ENCODE data around the gene ZNF853. TPM values are rescaled to one million over a fixed set of nuclear protein-coding genes. Genes with fewer than 3 reads are reported as not detected.

ZNF853 gene
- total RNA-seq (2021; ENCODE audit: unreplicated experiment) = 1.4 TPM
- polyA plus RNA-seq (2012; ENCODE audit: insufficient read length) = 2.5 TPM
- percentile 24 among the genes with signal in this experiment for Bru-seq, nascent RNA
- BruChase-seq, experiment 1, labeled RNA remaining after a 2-hour chase = percentile 23 among the genes with signal in this experiment
- percentile 35 among the genes with signal in this experiment for BruChase-seq, experiment 2, labeled RNA remaining after a 6-hour chase
- long read RNA-seq, partial matches to known transcripts = 0 of 9 reads
- long read RNA-seq, other reads (novel, unspliced or antisense) = 5 of 9 reads

DNA sequence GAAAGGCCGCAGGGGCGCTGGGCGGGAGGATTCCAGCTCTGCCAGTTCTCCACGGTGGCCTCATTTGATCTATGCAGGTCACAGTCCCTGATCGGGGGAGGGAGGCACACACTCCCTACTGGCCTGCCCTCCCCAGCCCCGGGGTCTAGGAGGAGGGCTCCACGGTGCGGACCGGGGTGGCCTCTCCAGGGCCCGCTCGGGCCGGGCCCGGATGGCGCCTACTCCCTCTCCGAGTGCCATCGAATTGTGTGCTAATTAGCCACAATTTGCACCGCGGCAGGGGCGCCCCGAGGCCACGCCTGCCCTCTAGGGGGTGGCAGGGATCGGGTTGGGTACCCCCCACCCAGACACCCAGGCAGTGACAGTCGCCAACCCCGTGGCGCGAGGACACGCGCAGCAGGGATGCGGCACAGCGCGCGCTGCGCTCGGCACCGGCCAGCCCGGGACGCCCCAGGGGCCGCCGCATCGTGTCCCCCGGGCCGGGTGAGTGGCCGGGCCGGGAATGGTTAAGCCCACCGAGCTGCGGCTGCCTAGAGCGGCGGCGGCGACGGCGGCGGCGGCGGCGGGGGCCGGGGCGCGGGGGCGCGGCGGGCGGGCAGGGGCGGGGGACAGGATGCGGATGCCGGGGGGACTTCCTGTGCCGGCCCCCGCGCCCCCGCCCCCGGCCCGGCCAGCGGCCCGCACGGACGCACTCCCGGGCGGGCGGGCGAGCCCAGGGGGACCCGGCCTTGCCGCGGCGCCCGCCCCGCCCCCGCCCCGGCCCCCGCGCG, at the start of gene ZNF853:
Gene ZNF853 (plus strand): TSS at position 658 of the 770 bp plus-strand sequence. CDS start 565 bp downstream, outside the sequence.
- no TSS peak for BruUV-seq (replicated peaks)
- in situ Hi-C loops (cut with HindIII; ENCODE audit: low pct_unique_long_range_greater_than_20kb, low sequenced_read_pairs) (no loop called here), intact Hi-C loops (cut with micrococcal nuclease; ENCODE audit: unreplicated experiment) (no loop called here)
- ChIA-PET CTCF (interaction anchor here (0.6 kb wide), 1 partner anchor 56 kb away, joined by 6 read pairs; no protein-coding TSS in a partner anchor), POLR2A (no interaction called here)
- ATAC-seq (peak; percentile 42; the same call in 1 of the 2 replicates), DNase-seq (ENCODE audit: low read depth, low spot score) (no peak)
- H3K9me3 ChIP-seq (ENCODE audit: control insufficient read depth, insufficient read depth, low read depth, low read length) = no peaks in the 10 kb centered on the region
- H3K4me3 ChIP-seq (ENCODE audit: low read depth in 2 of 2, low read length in 2 of 2) = peak within 1 kb of the TSS; percentile 40 to 46
- peaks cover 3% of the 10 kb centered on the region; the same call in 1 of the 2 replicates for H3K27me3 ChIP-seq (ENCODE audit: control insufficient read depth, insufficient read depth, low read length)
- no peaks in the 10 kb centered on the region; the same call in 1 of the 2 replicates for H3K4me1 ChIP-seq (ENCODE audit: control insufficient read depth, insufficient read depth, low read length)
- TF ChIP-seq SIN3A (IDR thresholded peaks at IDR 0.05; ENCODE audit: borderline replicate concordance, insufficient read depth, low read depth, low read length) (no peak), TCF7L2 (IDR thresholded peaks at IDR 0.05; ENCODE audit: low read depth, low read length) (no peak), POLR2AphosphoS5 (IDR thresholded peaks at IDR 0.05; ENCODE audit: low read depth, low read length) (no peak)
- TF ChIP-seq, protein P1, sequence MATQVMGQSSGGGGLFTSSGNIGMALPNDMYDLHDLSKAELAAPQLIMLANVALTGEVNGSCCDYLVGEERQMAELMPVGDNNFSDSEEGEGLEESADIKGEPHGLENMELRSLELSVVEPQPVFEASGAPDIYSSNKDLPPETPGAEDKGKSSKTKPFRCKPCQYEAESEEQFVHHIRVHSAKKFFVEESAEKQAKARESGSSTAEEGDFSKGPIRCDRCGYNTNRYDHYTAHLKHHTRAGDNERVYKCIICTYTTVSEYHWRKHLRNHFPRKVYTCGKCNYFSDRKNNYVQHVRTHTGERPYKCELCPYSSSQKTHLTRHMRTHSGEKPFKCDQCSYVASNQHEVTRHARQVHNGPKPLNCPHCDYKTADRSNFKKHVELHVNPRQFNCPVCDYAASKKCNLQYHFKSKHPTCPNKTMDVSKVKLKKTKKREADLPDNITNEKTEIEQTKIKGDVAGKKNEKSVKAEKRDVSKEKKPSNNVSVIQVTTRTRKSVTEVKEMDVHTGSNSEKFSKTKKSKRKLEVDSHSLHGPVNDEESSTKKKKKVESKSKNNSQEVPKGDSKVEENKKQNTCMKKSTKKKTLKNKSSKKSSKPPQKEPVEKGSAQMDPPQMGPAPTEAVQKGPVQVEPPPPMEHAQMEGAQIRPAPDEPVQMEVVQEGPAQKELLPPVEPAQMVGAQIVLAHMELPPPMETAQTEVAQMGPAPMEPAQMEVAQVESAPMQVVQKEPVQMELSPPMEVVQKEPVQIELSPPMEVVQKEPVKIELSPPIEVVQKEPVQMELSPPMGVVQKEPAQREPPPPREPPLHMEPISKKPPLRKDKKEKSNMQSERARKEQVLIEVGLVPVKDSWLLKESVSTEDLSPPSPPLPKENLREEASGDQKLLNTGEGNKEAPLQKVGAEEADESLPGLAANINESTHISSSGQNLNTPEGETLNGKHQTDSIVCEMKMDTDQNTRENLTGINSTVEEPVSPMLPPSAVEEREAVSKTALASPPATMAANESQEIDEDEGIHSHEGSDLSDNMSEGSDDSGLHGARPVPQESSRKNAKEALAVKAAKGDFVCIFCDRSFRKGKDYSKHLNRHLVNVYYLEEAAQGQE (IDR thresholded peaks at IDR 0.05; ENCODE audit: insufficient read depth in 1 of 2, low read depth in 2 of 2, low read length in 1 of 2) = no peak
- TF ChIP-seq, protein P2, sequence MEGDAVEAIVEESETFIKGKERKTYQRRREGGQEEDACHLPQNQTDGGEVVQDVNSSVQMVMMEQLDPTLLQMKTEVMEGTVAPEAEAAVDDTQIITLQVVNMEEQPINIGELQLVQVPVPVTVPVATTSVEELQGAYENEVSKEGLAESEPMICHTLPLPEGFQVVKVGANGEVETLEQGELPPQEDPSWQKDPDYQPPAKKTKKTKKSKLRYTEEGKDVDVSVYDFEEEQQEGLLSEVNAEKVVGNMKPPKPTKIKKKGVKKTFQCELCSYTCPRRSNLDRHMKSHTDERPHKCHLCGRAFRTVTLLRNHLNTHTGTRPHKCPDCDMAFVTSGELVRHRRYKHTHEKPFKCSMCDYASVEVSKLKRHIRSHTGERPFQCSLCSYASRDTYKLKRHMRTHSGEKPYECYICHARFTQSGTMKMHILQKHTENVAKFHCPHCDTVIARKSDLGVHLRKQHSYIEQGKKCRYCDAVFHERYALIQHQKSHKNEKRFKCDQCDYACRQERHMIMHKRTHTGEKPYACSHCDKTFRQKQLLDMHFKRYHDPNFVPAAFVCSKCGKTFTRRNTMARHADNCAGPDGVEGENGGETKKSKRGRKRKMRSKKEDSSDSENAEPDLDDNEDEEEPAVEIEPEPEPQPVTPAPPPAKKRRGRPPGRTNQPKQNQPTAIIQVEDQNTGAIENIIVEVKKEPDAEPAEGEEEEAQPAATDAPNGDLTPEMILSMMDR (IDR thresholded peaks at IDR 0.05) = no peak
- no peak within 1 kb of the TSS for H3K27ac ChIP-seq (ENCODE audit: low read length)
- H3K36me3 ChIP-seq (ENCODE audit: control insufficient read depth, insufficient read depth, low read length) = no peaks in the 10 kb centered on the region

DNA sequence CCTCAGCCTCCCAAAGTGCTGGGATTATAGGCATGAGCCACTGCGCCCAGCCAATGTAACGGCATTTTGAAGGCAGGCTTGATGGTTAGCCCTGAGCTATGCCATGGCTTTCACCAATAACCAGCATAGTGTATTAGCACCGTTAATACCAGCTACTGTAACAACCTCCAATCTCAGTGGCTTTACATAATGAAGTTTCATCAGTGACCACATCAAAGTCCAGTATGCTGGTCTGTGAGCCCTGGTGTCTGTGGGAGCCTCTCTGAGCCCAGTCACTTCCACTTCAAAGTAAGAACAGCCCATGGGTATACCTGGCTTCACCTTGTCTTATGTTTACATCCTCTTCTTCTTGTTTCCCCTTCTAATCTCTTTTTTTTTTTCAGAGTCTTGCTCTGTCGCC, 49.8 kb upstream of the ZNF853 start:
- Histone ChIP-seq H3K4me1 (ENCODE audit: control insufficient read depth, insufficient read depth, low read length) (no peaks in the 10 kb centered on the region), H3K9me3 (ENCODE audit: control insufficient read depth, insufficient read depth, low read depth, low read length) (no peaks in the 10 kb centered on the region), H3K4me3 (ENCODE audit: low read depth in 2 of 2, low read length in 2 of 2) (no peak overlapping the region), H3K36me3 (ENCODE audit: control insufficient read depth, insufficient read depth, low read length) (no peaks in the 10 kb centered on the region), H3K27ac (ENCODE audit: low read length) (no peak overlapping the region), H3K27me3 (ENCODE audit: control insufficient read depth, insufficient read depth, low read length) (no peaks in the 10 kb centered on the region)
- TF ChIP-seq, protein P2 (IDR thresholded peaks at IDR 0.05) = no peak
- TF ChIP-seq POLR2AphosphoS5 (IDR thresholded peaks at IDR 0.05; ENCODE audit: low read depth, low read length) (no peak), TCF7L2 (IDR thresholded peaks at IDR 0.05; ENCODE audit: low read depth, low read length) (no peak), SIN3A (IDR thresholded peaks at IDR 0.05; ENCODE audit: borderline replicate concordance, insufficient read depth, low read depth, low read length) (no peak)
- TF ChIP-seq, protein P1 (IDR thresholded peaks at IDR 0.05; ENCODE audit: insufficient read depth in 1 of 2, low read depth in 2 of 2, low read length in 1 of 2) = no peak
- intact Hi-C loops (cut with micrococcal nuclease; ENCODE audit: unreplicated experiment) (loop anchor here (1.0 kb wide), 1 partner anchor 50 kb away; no protein-coding TSS in a partner anchor), in situ Hi-C loops (cut with HindIII; ENCODE audit: low pct_unique_long_range_greater_than_20kb, low sequenced_read_pairs) (no loop called here)
- DNase-seq (ENCODE audit: low read depth, low spot score) (no peak), ATAC-seq (no peak)
- CTCF ChIA-PET = no interaction called here
- POLR2A ChIA-PET = interaction anchor here (0.6 kb wide), 1 partner anchor 695 kb away, joined by 13 read pairs; no protein-coding TSS in a partner anchor
- BruUV-seq (replicated peaks) = no TSS peak
